Hematopoietic multipotent progenitor cell treated with erythropoietin and hydrocortisone succinate and interleukin-3 and kit ligand, for 15 days (in vitro differentiated cells): ENCODE results near the gene LMBR1L.
"Not testable (repeated sequence)": the region's sequence is repeated elsewhere in the genome, so short reads cannot be mapped to it uniquely, and the experiment has no call there.

Source experiments
- DNase-seq: peaks from one replicate; pipeline ENCODE4 v3.0.0-alpha.2; 2015; ENCODE audit warnings: low spot score

LMBR1L gene

GRCh38 chr12:49088150-49088931, 22.3 kb downstream of the LMBR1L start:
- DNase-seq, result peak; percentile 90

GRCh38 chr12:49086116-49086515, 24.5 kb downstream of the LMBR1L start:
- no peak for DNase-seq

- no peak for DNase-seq
Observed at GRCh38 chr12:49084438-49084837, 26.2 kb downstream of the LMBR1L start.

- DNase-seq, result no peak
Observed at GRCh38 chr12:49079793-49080192, 30.9 kb downstream of the LMBR1L start.

- no peak for DNase-seq
Observed at GRCh38 chr12:49070971-49071370, 39.7 kb downstream of the LMBR1L start.

- DNase-seq, result peak; percentile 98
Observed at GRCh38 chr12:49069507-49070346, 40.9 kb downstream of the LMBR1L start, which contains the start of gene RHEBL1. RHEBL1 (minus strand) TSS chr12:49069979; CDS start chr12:49069785, 194 bp downstream.

- no peak for DNase-seq
Observed at GRCh38 chr12:49068879-49069506, 41.7 kb downstream of the LMBR1L start.

- no peak for DNase-seq
Observed at GRCh38 chr12:49066120-49066519, 44.5 kb downstream of the LMBR1L start.

GRCh38 chr12:49064767-49065152, 45.9 kb downstream of the LMBR1L start:
- DNase-seq, result no peak

GRCh38 chr12:49061916-49062315, 48.7 kb downstream of the LMBR1L start:
- DNase-seq, result not testable (repeated sequence)

GRCh38 chr12:49061157-49061650, 49.4 kb downstream of the LMBR1L start:
- DNase-seq, result no peak

- peak; percentile 93 for DNase-seq
Observed at GRCh38 chr12:49060237-49061156, 50.1 kb downstream of the LMBR1L start, which contains the start of gene KMT2D. KMT2D (minus strand) TSS chr12:49060794; CDS start chr12:49055324, 5,470 bp downstream.

GRCh38 chr12:49059299-49060171, 51.1 kb downstream of the LMBR1L start:
- peak; percentile 65 for DNase-seq

- peak; percentile 18 for DNase-seq
Observed at GRCh38 chr12:49059045-49059298, 51.7 kb downstream of the LMBR1L start.

- peak; percentile 28 for DNase-seq
Observed at GRCh38 chr12:49058366-49059044, 52.1 kb downstream of the LMBR1L start.

GRCh38 chr12:49057888-49058287, 52.8 kb downstream of the LMBR1L start:
- no peak for DNase-seq

GRCh38 chr12:49055978-49056754, 54.5 kb downstream of the LMBR1L start:
- peak; percentile 64 for DNase-seq

- DNase-seq, result no peak
Observed at GRCh38 chr12:49055092-49055491, 55.6 kb downstream of the LMBR1L start.

GRCh38 chr12:49054524-49054923, 56.1 kb downstream of the LMBR1L start:
- no peak for DNase-seq
